COLO668 (cell line): Measurements from ENCODE around the gene ZNF511.
"Not testable (repeated sequence)": the region's sequence is repeated elsewhere in the genome, so short reads cannot be mapped to it uniquely, and the experiment has no call there.

ENCODE experiments used
- DNase-seq: peaks from one replicate; lab custom pipeline; 2025; ENCODE audit not compliant: unreplicated experiment; lab: John Stamatoyannopoulos, UW

ZNF511 gene, protein sequence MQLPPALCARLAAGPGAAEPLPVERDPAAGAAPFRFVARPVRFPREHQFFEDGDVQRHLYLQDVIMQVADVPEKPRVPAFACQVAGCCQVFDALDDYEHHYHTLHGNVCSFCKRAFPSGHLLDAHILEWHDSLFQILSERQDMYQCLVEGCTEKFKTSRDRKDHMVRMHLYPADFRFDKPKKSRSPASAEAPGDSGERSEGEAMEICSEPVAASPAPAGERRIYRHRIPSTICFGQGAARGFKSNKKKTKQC

DNA sequence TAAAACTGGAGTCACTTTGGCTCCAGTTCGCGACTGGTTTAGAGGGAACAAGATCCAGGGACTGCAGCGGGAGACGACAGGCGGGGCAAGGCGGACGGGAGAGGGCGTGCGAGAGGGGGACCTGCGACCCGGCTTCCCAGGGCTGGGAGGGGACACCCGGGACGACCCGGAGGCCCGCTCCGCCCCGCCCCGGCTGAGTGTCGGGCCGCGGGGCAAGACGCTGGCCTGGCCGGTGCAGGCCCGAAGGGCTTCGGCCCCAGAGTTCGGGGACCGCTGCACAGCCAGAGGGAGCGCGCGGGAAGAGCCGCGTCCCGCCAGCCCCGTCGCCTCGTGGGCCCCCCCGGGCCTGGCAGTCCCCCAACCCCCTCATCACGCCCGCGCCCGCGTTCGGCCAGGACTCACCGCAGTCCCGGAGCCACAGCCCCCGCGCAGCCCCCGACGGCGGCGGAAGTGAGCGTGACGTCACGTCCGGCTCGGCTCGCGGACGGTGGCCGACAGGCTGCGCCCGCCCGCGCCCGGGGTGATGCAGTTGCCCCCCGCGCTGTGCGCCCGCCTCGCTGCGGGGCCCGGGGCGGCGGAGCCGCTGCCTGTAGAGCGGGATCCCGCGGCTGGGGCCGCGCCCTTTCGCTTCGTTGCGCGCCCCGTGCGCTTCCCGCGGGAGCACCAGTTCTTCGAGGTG lies at the start of gene ZNF511, which contains the start of gene TUBGCP2:
ZNF511 (plus strand) TSS at position 494 of the 679 bp plus-strand sequence; CDS start at position 524, 30 bp downstream.
TUBGCP2 (minus strand) TSS at position 452 of the 679 bp plus-strand sequence. CDS start 5,931 bp downstream, outside the sequence.
- peak; percentile 78 for DNase-seq

- DNase-seq = no peak
These were observed 49.1 kb upstream of the ZNF511 start for GRCh38 chr10:133259602-133259989.

- DNase-seq = peak; percentile 43
These were observed 47.6 kb upstream of the ZNF511 start for GRCh38 chr10:133260895-133261725.

- DNase-seq = peak; percentile 85
These were observed 46.9 kb upstream of the ZNF511 start for GRCh38 chr10:133261726-133262325.

GRCh38 chr10:133262696-133263095 lies 46.0 kb upstream of the ZNF511 start:
- peak; percentile 89 for DNase-seq

DNA sequence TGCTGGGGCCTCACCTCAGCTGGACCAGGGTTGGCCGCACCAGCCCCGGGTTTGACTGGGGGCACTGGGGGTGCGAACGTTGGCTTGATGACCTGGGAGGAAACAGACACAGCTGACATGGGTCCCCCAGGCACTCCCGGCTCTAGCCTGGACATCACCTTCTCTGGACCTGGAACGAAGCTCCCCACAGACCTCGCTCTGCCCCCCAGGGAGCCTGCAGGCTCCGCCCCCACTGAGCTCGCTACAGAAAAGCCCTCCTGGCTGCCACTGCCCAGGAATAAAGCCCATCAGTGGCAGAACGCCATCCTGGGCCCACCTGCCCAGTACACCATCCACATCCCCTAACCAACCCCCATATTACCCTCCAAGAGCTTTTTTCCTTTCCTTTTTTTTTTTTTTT lies 45.0 kb upstream of the ZNF511 start:
- DNase-seq = no peak

GRCh38 chr10:133264461-133264860 lies 44.3 kb upstream of the ZNF511 start:
- no peak for DNase-seq

- not testable (repeated sequence) for DNase-seq
These were observed 43.7 kb upstream of the ZNF511 start for GRCh38 chr10:133265052-133265451.

- no peak for DNase-seq
These were observed 42.5 kb upstream of the ZNF511 start for GRCh38 chr10:133266056-133266795.

GRCh38 chr10:133267293-133267692 lies 41.4 kb upstream of the ZNF511 start:
- DNase-seq = no peak

- DNase-seq = no peak
These were observed 40.9 kb upstream of the ZNF511 start for GRCh38 chr10:133267829-133268228.

GRCh38 chr10:133268532-133268931 lies 40.2 kb upstream of the ZNF511 start:
- no peak for DNase-seq

- DNase-seq = no peak
These were observed 39.3 kb upstream of the ZNF511 start for GRCh38 chr10:133269367-133269766.

GRCh38 chr10:133270204-133270603 lies 38.5 kb upstream of the ZNF511 start:
- no peak for DNase-seq

- no peak for DNase-seq
These were observed 37.9 kb upstream of the ZNF511 start for GRCh38 chr10:133270773-133271297.

DNA sequence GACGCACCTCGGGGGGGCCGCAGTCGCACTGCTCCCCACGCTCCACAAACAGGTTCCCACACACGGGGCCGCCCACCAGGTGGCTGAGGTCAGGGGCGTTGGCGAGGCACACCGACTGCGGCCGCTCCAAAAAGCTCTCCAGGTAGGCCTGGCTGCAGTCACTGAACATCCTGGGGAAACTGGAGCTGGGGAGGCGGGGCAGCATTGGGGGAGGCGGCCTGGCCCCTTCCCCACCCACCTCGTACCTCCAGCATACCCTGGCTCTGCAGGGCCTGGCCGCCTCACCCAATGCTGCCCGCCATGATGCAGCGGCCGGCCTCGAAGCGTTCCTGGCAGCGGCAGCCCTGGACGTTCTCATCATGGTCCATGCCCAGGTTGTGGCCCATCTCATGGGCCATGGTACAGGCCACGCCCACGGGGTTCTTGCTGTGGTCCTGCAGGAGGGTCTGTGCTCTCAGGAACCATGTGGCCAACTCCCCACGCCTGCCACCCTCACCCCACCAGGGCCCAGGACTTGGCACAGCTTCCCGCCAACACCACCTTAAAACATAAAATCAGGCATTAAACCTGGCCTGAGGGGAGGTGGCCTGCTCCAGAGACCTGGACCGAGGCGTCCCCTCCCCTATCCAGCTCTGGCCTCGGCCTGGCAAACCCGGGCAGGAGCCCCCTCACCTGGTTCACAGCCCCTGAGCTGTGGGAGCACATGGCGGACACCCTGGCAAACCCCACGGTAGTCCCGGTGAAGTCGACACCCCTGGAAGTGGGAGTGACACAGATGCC lies 37.0 kb upstream of the ZNF511 start:
- no peak for DNase-seq

- DNase-seq = no peak
These were observed 36.3 kb upstream of the ZNF511 start for GRCh38 chr10:133272301-133272963.

DNA sequence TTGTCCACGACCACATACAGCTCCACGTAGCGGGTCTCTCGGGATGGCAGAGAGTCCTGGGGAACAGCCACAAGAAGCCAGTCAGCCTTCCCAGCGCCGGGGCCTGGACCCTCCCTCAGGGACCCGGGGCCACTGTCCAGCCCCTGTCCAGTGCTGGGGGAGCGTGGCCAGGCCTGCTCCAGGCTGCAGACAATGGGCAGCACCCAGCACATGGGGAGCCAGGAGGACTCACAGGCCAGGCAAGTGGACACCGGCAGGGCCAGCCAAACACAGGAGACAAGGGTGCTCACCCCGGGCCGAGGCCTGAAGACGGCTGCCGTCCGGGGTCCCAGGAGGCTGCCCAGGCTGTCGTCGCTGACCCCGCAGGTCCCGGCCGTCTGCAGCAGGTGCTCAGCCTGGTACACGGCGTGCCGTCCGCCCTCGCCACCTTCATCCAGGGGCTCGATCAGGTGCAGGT lies 35.7 kb upstream of the ZNF511 start:
- no peak for DNase-seq
